CD4-positive, alpha-beta memory T cell (primary cell): ENCODE measurements around the gene ABHD4. TPM values are rescaled to one million over a fixed set of nuclear protein-coding genes. Genes with fewer than 3 reads are reported as not detected.
"Not testable (repeated sequence)": the region's sequence is repeated elsewhere in the genome, so short reads cannot be mapped to it uniquely, and the experiment has no call there.

ENCODE experiments used
- CTCF ChIA-PET: fragments of 350-600 bp; sonication (Branson Sonifier 250); formaldehyde crosslinking; loops from one replicate; lab custom pipeline; 2021; ENCODE audit warnings: inconsistent platforms; ENCODE audit not compliant: partially characterized antibody; lab: Charles Lee
- POLR2A ChIA-PET: fragments of 350-600 bp; sonication (Branson Sonifier 250); formaldehyde crosslinking; loops from one replicate; lab custom pipeline; 2021; ENCODE audit not compliant: partially characterized antibody; lab: Charles Lee
- DNase-seq, 5 donors: peaks; one replicate each; pipeline versions ENCODE4 v3.0.0 to v3.0.0-alpha.2; 2020 to 2022; ENCODE audit warnings: mixed read lengths in 1 of 5
- H3K27ac ChIP-seq: one replicate; pipeline ENCODE4 v1.7.0; 2013; ENCODE audit warnings: low read depth, low read length
- H3K27me3 ChIP-seq: 2 replicates; pipeline ENCODE4 v1.7.0; 2013; ENCODE audit warnings: mild to moderate bottlenecking, low read length, moderate library complexity; ENCODE audit not compliant: insufficient read depth
- H3K36me3 ChIP-seq: 2 replicates; pipeline ENCODE4 v1.7.0; 2013; ENCODE audit warnings: mild to moderate bottlenecking, low read length, moderate library complexity; ENCODE audit not compliant: insufficient read depth
- H3K4me1 ChIP-seq: 2 replicates; pipeline ENCODE4 v1.7.0; 2013; ENCODE audit warnings: mild to moderate bottlenecking, low read length, moderate library complexity; ENCODE audit not compliant: insufficient read depth
- H3K4me3 ChIP-seq, 2 donors: one replicate each; pipeline ENCODE4 v1.7.0; 2013; ENCODE audit warnings: low read length in 2 of 2, mild to moderate bottlenecking in 1 of 2
- H3K9me3 ChIP-seq, 2 donors: one replicate each; pipeline ENCODE4 v1.7.0; 2013; ENCODE audit warnings: low read length in 2 of 2, control low read depth in 1 of 2; ENCODE audit not compliant: control insufficient read depth in 1 of 2
- H3K27ac Mint-ChIP-seq, 7 donors: one replicate each; pipeline ENCODE4 v1.8.0; 2020 to 2021; ENCODE audit warnings: mixed read lengths in 7 of 7, mild to moderate bottlenecking in 6 of 7, inconsistent platforms in 3 of 7, moderate library complexity in 3 of 7
- H3K27me3 Mint-ChIP-seq, 2 donors: one replicate each; pipeline ENCODE4 v1.8.0; 2020 to 2021; ENCODE audit warnings: mixed read lengths in 2 of 2
- H3K36me3 Mint-ChIP-seq, 2 donors: one replicate each; pipeline ENCODE4 v1.8.0; 2020 to 2021; ENCODE audit warnings: mixed read lengths in 2 of 2, inconsistent platforms in 1 of 2, mild to moderate bottlenecking in 1 of 2
- H3K4me1 Mint-ChIP-seq, 4 donors: one replicate each; pipeline ENCODE4 v1.8.0; 2020 to 2021; ENCODE audit warnings: mixed read lengths in 4 of 4, mild to moderate bottlenecking in 1 of 4
- H3K4me3 Mint-ChIP-seq, 8 donors: one replicate each; pipeline ENCODE4 v1.8.0; 2020 to 2021; ENCODE audit warnings: mixed read lengths in 8 of 8, mild to moderate bottlenecking in 7 of 8, moderate library complexity in 6 of 8, inconsistent platforms in 3 of 8
- H3K9me3 Mint-ChIP-seq, 8 donors: one replicate each; pipeline ENCODE4 v1.8.0; 2020 to 2021; ENCODE audit warnings: mixed read lengths in 8 of 8, mild to moderate bottlenecking in 5 of 8, inconsistent platforms in 3 of 8, moderate library complexity in 1 of 8
- intact Hi-C: fragments of 100-400 bp; cut with micrococcal nuclease; formaldehyde crosslinking; loops from one replicate; pipeline ENCODE4 v1.15.1; 2023
- polyA plus RNA-seq, 2 donors: library from polyadenylated mRNA; unstranded; fragments of 300-500 nt; fragmentation: Illumina TruSeq; gene quantifications; one replicate each; pipeline ENCODE4 v1.2.3, GENCODE V29; 2021
- total RNA-seq, 2 experiments: library from RNA; stranded (reverse); gene quantifications; one replicate each; pipeline ENCODE4 v1.2.3, GENCODE V29; 2021

Gene ABHD4
- total and polyA plus RNA-seq, 4 experiments from 2014 or later: 6.2 to 22.4 (median 15.9) TPM

GRCh38 chr14:22565391-22565945, 32.6 kb upstream of the ABHD4 start:
- intact Hi-C loops: no loop called here
- H3K4me3 ChIP-seq: peak overlapping the region; percentile 12 to 34
- peak in 1 of 5 donors; percentile 29 for DNase-seq

GRCh38 chr14:22566266-22566665, 31.8 kb upstream of the ABHD4 start:
- POLR2A ChIA-PET: interaction anchor here (1.3 to 19.8 kb wide), 9 partner anchors 13 to 682 kb away, joined by 3 to 1226 read pairs (median 182); partner anchors contain the start of gene DAD1
- H3K36me3 ChIP-seq, H3K9me3 ChIP-seq, intact Hi-C loops, H3K27me3 ChIP-seq, DNase-seq, H3K9me3 Mint-ChIP-seq, H3K27me3 Mint-ChIP-seq: not testable (repeated sequence)
- CTCF ChIA-PET: interaction anchor here (0.7 to 11.0 kb wide), 8 partner anchors 6 to 569 kb away, joined by 3 to 305 read pairs (median 6); partner anchors contain the start of gene DAD1
- Mint-ChIP-seq H3K4me3 (peak overlapping the region; percentile 31 to 74 (median 62)), H3K4me1 (peaks cover 61 to 94% (median 77%) of the 10 kb centered on the region in 4 donors), H3K36me3 (peaks cover 18 to 27% of the 10 kb centered on the region in 2 donors), H3K27ac (peak overlapping the region; percentile 93 to 100 (median 99))
- H3K4me3 ChIP-seq: peak overlapping the region in 1 of 2 donors; percentile 28
- H3K27ac ChIP-seq: peak overlapping the region; percentile 82
- peaks cover 93% of the 10 kb centered on the region for H3K4me1 ChIP-seq

More at GRCh38 chr14:22565391-22565945, 32.6 kb upstream of the ABHD4 start:
- Mint-ChIP-seq H3K27me3 (no peaks in the 10 kb centered on the region), H3K9me3 (no peaks in the 10 kb centered on the region), H3K4me1 (peaks cover 68 to 99% (median 81%) of the 10 kb centered on the region in 4 donors), H3K4me3 (peak overlapping the region in 7 of 8 donors; percentile 49 to 74 (median 69)), H3K36me3 (peaks cover 15 to 24% of the 10 kb centered on the region in 2 donors), H3K27ac (peak overlapping the region; percentile 93 to 100 (median 99))
- no peaks in the 10 kb centered on the region for H3K36me3 ChIP-seq
- no peaks in the 10 kb centered on the region for H3K27me3 ChIP-seq
- H3K4me1 ChIP-seq: peaks cover 97% of the 10 kb centered on the region
- no peaks in the 10 kb centered on the region for H3K9me3 ChIP-seq
- ChIA-PET POLR2A (interaction anchor here (0.8 to 19.8 kb wide), 9 partner anchors 12 to 713 kb away, joined by 3 to 1226 read pairs (median 182); partner anchors contain the start of gene DAD1), CTCF (interaction anchor here (0.6 to 11.0 kb wide), 4 partner anchors 5 to 568 kb away, joined by 4 to 305 read pairs (median 154); no protein-coding TSS in a partner anchor)
- H3K27ac ChIP-seq: peak overlapping the region; percentile 82

GRCh38 chr14:22566845-22567244, 31.3 kb upstream of the ABHD4 start:
- Mint-ChIP-seq H3K27ac (peak overlapping the region; percentile 93 to 100 (median 97)), H3K4me1 (peaks cover 56 to 88% (median 72%) of the 10 kb centered on the region in 4 donors), H3K9me3 (no peaks in the 10 kb centered on the region), H3K36me3 (peaks cover 19 to 27% of the 10 kb centered on the region in 2 donors), H3K4me3 (peak overlapping the region; percentile 3 to 75 (median 68)), H3K27me3 (no peaks in the 10 kb centered on the region)
- peaks cover 87% of the 10 kb centered on the region for H3K4me1 ChIP-seq
- H3K4me3 ChIP-seq: peak overlapping the region in 1 of 2 donors; percentile 10
- intact Hi-C loops: no loop called here
- no peaks in the 10 kb centered on the region for H3K36me3 ChIP-seq
- POLR2A ChIA-PET: interaction anchor here (0.8 to 19.8 kb wide), 15 partner anchors 13 to 715 kb away, joined by 3 to 1226 read pairs (median 4); partner anchors contain the start of genes DAD1 and LRP10
- H3K9me3 ChIP-seq: no peaks in the 10 kb centered on the region
- no peaks in the 10 kb centered on the region for H3K27me3 ChIP-seq
- CTCF ChIA-PET: interaction anchor here (0.7 to 11.0 kb wide), 10 partner anchors 6 to 653 kb away, joined by 3 to 305 read pairs (median 5); partner anchors contain the start of gene DAD1
- H3K27ac ChIP-seq: peak overlapping the region; percentile 82
- peak in 1 of 5 donors; percentile 15 for DNase-seq

- ChIA-PET POLR2A (interaction anchor here (0.8 to 19.8 kb wide), 15 partner anchors 14 to 716 kb away, joined by 3 to 1226 read pairs (median 4); partner anchors contain the start of genes DAD1 and LRP10), CTCF (interaction anchor here (1.0 to 11.0 kb wide), 10 partner anchors 7 to 654 kb away, joined by 3 to 305 read pairs (median 5); partner anchors contain the start of gene DAD1)
- no peaks in the 10 kb centered on the region for H3K9me3 Mint-ChIP-seq
- peak overlapping the region in 7 of 8 donors; percentile 66 to 75 (median 69) for H3K4me3 Mint-ChIP-seq
- H3K27ac ChIP-seq: peak overlapping the region; percentile 82
- peak overlapping the region in 1 of 2 donors; percentile 10 for H3K4me3 ChIP-seq
- no peak for DNase-seq
- intact Hi-C loops: no loop called here
- H3K27ac Mint-ChIP-seq: peak overlapping the region; percentile 93 to 100 (median 97)
- H3K36me3 Mint-ChIP-seq: peaks cover 25 to 32% of the 10 kb centered on the region in 2 donors
- H3K27me3 Mint-ChIP-seq: no peaks in the 10 kb centered on the region
- peaks cover 55 to 82% (median 68%) of the 10 kb centered on the region in 4 donors for H3K4me1 Mint-ChIP-seq
- H3K36me3 ChIP-seq: peaks cover 4% of the 10 kb centered on the region
- H3K27me3 ChIP-seq: no peaks in the 10 kb centered on the region
- H3K4me1 ChIP-seq: peaks cover 81% of the 10 kb centered on the region
- H3K9me3 ChIP-seq: no peaks in the 10 kb centered on the region
These were observed 30.7 kb upstream of the ABHD4 start for GRCh38 chr14:22567437-22567836.

GRCh38 chr14:22569106-22569736, 28.9 kb upstream of the ABHD4 start:
- no peaks in the 10 kb centered on the region for H3K27me3 Mint-ChIP-seq
- Histone ChIP-seq H3K36me3 (peaks cover 18% of the 10 kb centered on the region), H3K4me1 (peaks cover 63% of the 10 kb centered on the region), H3K4me3 (peak overlapping the region; percentile 6 to 41), H3K27me3 (no peaks in the 10 kb centered on the region), H3K9me3 (no peaks in the 10 kb centered on the region), H3K27ac (peak overlapping the region; percentile 69)
- peak overlapping the region; percentile 54 to 85 (median 80) for H3K4me3 Mint-ChIP-seq
- intact Hi-C loops: no loop called here
- H3K36me3 Mint-ChIP-seq: peaks cover 37 to 42% of the 10 kb centered on the region in 2 donors
- CTCF ChIA-PET: interaction anchor here (0.7 to 11.0 kb wide), 56 partner anchors 9 to 1071 kb away, joined by 3 to 305 read pairs (median 7); partner anchors contain the start of genes ABHD4, AJUBA and DAD1
- POLR2A ChIA-PET: interaction anchor here (0.7 to 19.8 kb wide), 54 partner anchors 15 to 1883 kb away, joined by 3 to 1226 read pairs (median 7); partner anchors contain the start of genes ABHD4, ACIN1, C14orf119 and DAD1
- peak overlapping the region; percentile 95 to 100 (median 98) for H3K27ac Mint-ChIP-seq
- peak in 1 of 5 donors; percentile 41 for DNase-seq
- H3K9me3 Mint-ChIP-seq: no peaks in the 10 kb centered on the region
- H3K4me1 Mint-ChIP-seq: peaks cover 47 to 68% (median 56%) of the 10 kb centered on the region in 4 donors

GRCh38 chr14:22569737-22570131, 28.4 kb upstream of the ABHD4 start:
- Mint-ChIP-seq H3K27me3 (no peaks in the 10 kb centered on the region), H3K4me3 (peak overlapping the region; percentile 54 to 85 (median 80)), H3K9me3 (no peaks in the 10 kb centered on the region), H3K4me1 (peaks cover 44 to 63% (median 52%) of the 10 kb centered on the region in 4 donors), H3K36me3 (peaks cover 37 to 42% of the 10 kb centered on the region in 2 donors), H3K27ac (peak overlapping the region; percentile 95 to 100 (median 98))
- Histone ChIP-seq H3K9me3 (no peaks in the 10 kb centered on the region), H3K4me3 (peak overlapping the region; percentile 6 to 41), H3K27me3 (no peaks in the 10 kb centered on the region), H3K4me1 (peaks cover 58% of the 10 kb centered on the region), H3K36me3 (peaks cover 20% of the 10 kb centered on the region), H3K27ac (peak overlapping the region; percentile 69)
- DNase-seq: no peak
- POLR2A ChIA-PET: interaction anchor here (0.6 to 19.8 kb wide), 76 partner anchors 14 to 1626 kb away, joined by 3 to 1226 read pairs (median 6); partner anchors contain the start of genes ABHD4, ACIN1, C14orf119 and DAD1
- intact Hi-C loops: loop anchor here (1.0 to 5.0 kb wide), 19 partner anchors 8 to 701 kb away; partner anchors contain the start of genes CDH24, DAD1, LRP10 and MRPL52
- CTCF ChIA-PET: interaction anchor here (0.7 to 11.0 kb wide), 111 partner anchors 9 to 1071 kb away, joined by 3 to 305 read pairs (median 6); partner anchors contain the start of genes ABHD4, AJUBA, DAD1 and MRPL52
